ENCODE measurements around the gene DUOXA2. TPM values are rescaled to one million over a fixed set of nuclear protein-coding genes. Genes with fewer than 3 reads are reported as not detected.

Gene DUOXA2
- total RNA-seq, 4 donors from 2014 or later: 11.8 to 48.4 (median 27.0) TPM

GRCh38 chr15:45139770-45140169 is 25.6 kb downstream of the DUOXA2 start:
- DNase-seq: no peak
- peaks cover 4% of the 10 kb centered on the region in 2 donors for H3K4me1 ChIP-seq
- H3K9me3 ChIP-seq: no peaks in the 10 kb centered on the region
- H3K4me3 ChIP-seq (replicated peaks in 1 of 3): no peak overlapping the region
- WGBS, 2 donors: 88 to 93% methylated on average over 6 of the region's 6 CpGs
- H3K36me3 ChIP-seq: peaks cover 51 to 55% of the 10 kb centered on the region in 2 donors
- H3K27me3 ChIP-seq: no peaks in the 10 kb centered on the region
- intact Hi-C loops (cut with DNase I): no loop called here
- H3K27ac ChIP-seq: no peak overlapping the region
- no peak for TF ChIP-seq POLR2A (IDR thresholded peaks at IDR 0.05)
- no peak for TF ChIP-seq CTCF (IDR thresholded peaks at IDR 0.05)

- Histone ChIP-seq H3K27ac (no peak overlapping the region), H3K4me1 (no peaks in the 10 kb centered on the region), H3K9me3 (no peaks in the 10 kb centered on the region), H3K36me3 (peaks cover 58 to 61% of the 10 kb centered on the region in 2 donors), H3K27me3 (no peaks in the 10 kb centered on the region), H3K4me3 (replicated peaks in 1 of 3) (no peak overlapping the region)
- intact Hi-C loops (cut with DNase I): no loop called here
- no peak for TF ChIP-seq CTCF (IDR thresholded peaks at IDR 0.05)
- no peak for TF ChIP-seq POLR2A (IDR thresholded peaks at IDR 0.05)
- no peak for DNase-seq
- WGBS, 2 donors: 96 to 97% methylated on average over 9 to 10 of the region's 10 CpGs
Observed at GRCh38 chr15:45140557-45141250, 26.6 kb downstream of the DUOXA2 start.

- intact Hi-C loops (cut with DNase I): no loop called here
- no peak for DNase-seq
- Histone ChIP-seq H3K4me1 (no peaks in the 10 kb centered on the region), H3K9me3 (no peaks in the 10 kb centered on the region), H3K4me3 (replicated peaks in 1 of 3) (no peak overlapping the region), H3K27me3 (no peaks in the 10 kb centered on the region), H3K27ac (no peak overlapping the region), H3K36me3 (peaks cover 61 to 62% of the 10 kb centered on the region in 2 donors)
- WGBS, 2 donors: 84 to 85% methylated on average over 4 to 5 of the region's 5 CpGs
- TF ChIP-seq CTCF (IDR thresholded peaks at IDR 0.05): no peak
- TF ChIP-seq POLR2A (IDR thresholded peaks at IDR 0.05): no peak
Observed at GRCh38 chr15:45141386-45141785, 27.3 kb downstream of the DUOXA2 start.

- Histone ChIP-seq H3K27me3 (no peaks in the 10 kb centered on the region), H3K9me3 (no peaks in the 10 kb centered on the region), H3K36me3 (peaks cover 71 to 72% of the 10 kb centered on the region in 2 donors), H3K27ac (no peak overlapping the region), H3K4me1 (no peaks in the 10 kb centered on the region), H3K4me3 (replicated peaks in 1 of 3) (no peak overlapping the region)
- WGBS, 2 donors: 48 to 56% methylated on average over 5 to 6 of the region's 7 CpGs
- intact Hi-C loops (cut with DNase I): no loop called here
- TF ChIP-seq POLR2A (IDR thresholded peaks at IDR 0.05) (no peak), CTCF (IDR thresholded peaks at IDR 0.05) (no peak)
- no peak for DNase-seq
Observed at GRCh38 chr15:45143056-45143455, 28.9 kb downstream of the DUOXA2 start.

- Histone ChIP-seq H3K4me3 (replicated peaks in 1 of 3) (no peak overlapping the region), H3K27me3 (no peaks in the 10 kb centered on the region), H3K4me1 (no peaks in the 10 kb centered on the region), H3K27ac (no peak overlapping the region), H3K9me3 (no peaks in the 10 kb centered on the region), H3K36me3 (peaks cover 68 to 74% of the 10 kb centered on the region in 2 donors)
- intact Hi-C loops (cut with DNase I): no loop called here
- 85 to 95% methylated on average over 5 to 11 of the region's 11 CpGs for WGBS, 2 donors
- no peak for DNase-seq
- TF ChIP-seq CTCF (IDR thresholded peaks at IDR 0.05) (no peak), POLR2A (IDR thresholded peaks at IDR 0.05) (no peak)
Observed at GRCh38 chr15:45143946-45144345, 29.8 kb downstream of the DUOXA2 start.

All from thyroid gland (tissue), 4 donors.